Stimulated activated CD4-positive, alpha-beta T cell treated with anti-CD3 and anti-CD28 coated beads, Interleukin-1b, Interleukin-23, amount 100 ng/mL, for 24 hours (primary cell): ENCODE measurements around the gene HEMK1.
A peak's percentile ranks its signal among the peaks of the same experiment; 100 is the strongest.

Experiments
- DNase-seq, 4 experiments: peaks; one replicate each; pipeline ENCODE4 v3.0.0-alpha.2; 2020; ENCODE audit warnings: low read depth in 4 of 4, low spot score in 1 of 4

HEMK1 gene

DNA sequence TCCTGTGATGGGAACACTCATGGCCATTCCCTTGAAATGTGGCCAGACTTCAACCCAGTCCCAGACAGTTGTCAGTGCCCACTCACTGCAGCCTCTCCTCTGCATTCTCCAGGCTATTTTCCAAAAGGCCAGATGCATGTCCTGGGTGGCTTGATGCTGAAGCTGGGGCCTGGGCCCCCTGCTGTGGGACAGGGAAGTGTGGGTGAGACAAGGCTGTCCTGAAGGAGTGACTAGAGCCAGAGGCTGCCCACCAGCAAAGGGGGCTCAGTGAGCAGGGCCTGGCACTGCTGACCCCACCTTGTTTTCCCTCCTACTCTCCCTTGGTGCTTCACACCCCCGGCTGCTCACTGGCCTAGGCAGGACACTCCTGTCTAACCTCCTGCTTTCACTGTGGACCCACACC, 30.4 kb downstream of the HEMK1 start:
- DNase-seq, result no peak

DNA sequence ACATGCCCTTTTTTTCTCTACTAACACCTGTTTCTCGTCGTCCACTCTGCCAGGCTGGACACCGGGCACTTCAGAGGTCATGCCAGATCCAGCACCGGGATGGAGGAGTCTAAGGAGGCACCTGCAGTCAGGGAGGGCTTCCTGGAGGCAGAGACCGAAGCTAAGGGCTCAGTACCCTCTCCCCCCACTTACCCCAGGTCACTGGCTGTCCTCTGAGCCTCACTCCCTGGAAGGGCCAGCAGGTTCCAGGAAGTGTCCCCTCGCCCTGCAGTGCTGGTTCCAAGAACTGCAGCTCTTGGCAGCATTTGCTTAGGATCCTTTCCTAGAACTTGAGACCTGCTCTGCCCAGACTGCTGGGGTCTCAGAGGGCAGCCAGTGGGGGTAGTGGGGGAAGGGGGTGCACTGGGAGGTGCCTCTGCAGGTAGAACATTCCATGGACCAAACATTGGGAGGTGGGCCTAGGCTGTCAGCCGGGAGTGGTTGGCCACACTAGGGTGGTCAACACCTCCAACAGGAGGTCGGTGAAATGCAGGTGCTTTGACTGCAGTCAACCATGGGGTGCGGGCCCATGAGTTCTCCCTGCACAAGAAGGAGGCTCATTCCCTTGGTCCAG, 30.9 kb downstream of the HEMK1 start:
- no peak for DNase-seq

DNA sequence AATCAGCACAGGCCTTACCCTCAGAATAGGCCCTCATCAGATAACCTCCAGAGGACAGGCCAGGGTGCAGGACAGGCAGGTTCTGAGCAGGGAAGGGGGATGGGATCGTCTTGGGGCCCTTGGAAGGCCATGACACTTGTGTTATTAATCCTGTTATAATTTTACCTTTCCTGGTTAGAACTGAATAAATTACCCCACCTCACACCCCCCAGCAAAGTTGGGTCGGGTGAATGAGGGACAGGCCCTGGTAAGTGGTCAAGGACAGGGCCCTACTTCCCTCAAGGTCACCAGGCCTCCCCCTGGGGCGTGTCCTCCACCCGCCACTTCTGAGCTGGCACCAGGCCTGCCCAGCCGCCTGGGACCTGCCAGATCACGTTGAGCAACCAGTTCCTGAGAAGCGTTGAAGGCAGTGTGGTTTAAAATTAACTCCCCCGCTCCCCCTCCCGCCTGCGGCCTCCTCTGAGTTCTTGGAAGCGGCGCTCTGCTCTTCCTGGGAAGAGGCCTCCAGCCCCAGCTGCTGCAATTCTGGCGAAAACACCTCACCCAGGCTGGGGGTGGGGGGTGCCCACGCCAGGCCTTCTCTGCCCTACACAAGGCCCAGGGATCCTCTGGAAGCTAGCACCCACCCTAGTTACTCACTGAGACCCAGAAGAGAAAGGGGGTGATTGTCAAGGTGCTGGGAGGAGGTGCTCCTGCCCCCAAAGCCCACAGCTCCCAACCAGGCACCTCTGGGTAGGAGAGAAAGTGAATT, 31.7 kb downstream of the HEMK1 start:
- DNase-seq, result peak in 3 of 4 experiments; percentile 69 to 95 (median 80)

DNA sequence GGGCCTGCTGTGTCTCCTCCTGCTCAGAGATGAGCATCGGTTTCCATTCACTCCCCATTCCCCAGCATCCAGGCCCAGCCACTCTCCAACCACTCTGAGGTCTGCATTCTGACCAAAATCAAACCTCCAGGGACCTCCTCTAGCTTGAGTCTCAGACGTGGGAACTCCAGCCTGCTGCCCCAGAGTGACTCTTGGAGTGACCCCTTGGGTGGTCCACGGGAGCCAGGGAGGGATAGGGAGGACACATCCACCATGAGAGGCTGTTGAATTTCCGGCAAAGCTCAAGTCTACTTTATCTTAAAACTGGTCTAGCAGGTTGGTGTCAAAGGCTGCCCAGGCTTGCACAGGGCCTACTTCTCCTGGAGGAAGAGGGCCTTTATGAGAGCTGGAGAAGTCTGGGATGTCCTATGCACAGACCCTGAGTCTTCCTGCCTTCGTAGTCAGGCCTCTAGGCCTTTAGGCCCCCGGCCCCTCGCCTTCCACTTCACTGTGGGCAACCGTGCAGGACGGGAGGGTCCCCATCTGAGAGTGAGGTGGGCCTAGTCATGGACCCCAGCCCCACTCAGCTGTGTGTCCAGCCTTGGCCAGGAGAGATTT, 33.4 kb downstream of the HEMK1 start:
- no peak for DNase-seq

DNA sequence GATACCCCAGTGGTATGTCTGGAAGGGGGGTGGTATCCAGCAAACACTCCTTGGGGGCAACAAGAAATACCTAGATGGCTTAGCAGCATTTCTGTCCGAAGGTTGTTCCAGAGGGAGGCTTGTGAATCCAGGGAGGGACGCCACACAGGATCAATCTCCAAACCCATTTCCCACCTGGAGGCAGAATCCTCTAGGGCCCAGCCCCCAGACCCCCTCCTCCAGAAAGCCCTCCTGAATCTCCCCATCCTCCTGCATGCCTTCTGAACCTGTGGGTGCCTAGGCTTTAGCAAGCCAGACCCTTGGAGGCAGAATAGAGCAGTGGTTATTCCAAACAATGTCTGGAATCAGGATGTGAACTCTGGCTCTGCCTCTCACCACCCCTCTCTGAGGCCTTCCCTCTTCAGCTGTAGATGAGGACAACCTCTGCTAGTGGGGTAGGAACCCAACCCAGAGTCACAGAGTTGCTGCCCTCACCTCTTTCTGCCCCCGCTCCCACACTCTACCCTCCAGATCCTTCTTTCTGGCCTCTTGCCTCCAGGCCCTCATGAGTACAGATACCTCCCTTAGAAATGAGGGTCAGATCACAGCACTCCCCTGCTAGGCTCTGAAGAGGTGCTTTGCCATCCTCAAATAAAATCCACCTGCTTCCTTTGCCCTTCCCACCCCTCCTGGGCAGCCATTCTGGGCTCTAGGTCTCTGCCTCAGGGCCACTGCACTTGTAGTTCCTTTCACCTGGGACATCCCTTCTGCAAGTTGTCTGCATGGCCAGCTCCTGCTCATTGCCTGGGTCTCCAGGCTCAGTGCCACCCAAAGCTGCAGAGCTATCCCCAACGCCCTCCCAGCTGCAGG, 34.2 kb downstream of the HEMK1 start:
- DNase-seq, result no peak

DNA sequence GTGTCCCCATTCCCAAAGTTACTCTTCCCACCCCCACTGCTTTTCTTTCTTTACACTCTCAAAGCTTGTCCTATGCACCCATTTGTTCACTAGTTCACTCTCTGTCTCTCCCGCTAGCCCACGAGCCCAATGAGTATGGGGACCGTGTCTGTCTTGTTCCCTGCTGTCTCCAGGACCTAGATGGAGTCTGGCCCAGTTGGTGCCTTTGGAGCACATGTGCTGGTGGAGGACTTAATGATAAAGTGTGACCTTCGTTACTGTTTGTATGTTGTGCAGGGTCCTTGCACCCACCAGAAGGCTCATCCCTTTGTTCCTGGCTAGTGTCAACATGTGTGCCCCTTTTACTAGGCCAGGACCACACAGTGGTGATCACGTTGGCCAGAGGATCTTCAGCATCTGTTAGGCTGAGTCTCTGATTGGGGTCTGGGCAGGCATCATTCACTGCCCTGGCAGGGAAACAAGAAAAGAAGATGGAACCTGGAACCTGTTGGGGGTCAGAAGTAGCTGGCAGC, 34.8 kb downstream of the HEMK1 start:
- DNase-seq, result no peak

DNA sequence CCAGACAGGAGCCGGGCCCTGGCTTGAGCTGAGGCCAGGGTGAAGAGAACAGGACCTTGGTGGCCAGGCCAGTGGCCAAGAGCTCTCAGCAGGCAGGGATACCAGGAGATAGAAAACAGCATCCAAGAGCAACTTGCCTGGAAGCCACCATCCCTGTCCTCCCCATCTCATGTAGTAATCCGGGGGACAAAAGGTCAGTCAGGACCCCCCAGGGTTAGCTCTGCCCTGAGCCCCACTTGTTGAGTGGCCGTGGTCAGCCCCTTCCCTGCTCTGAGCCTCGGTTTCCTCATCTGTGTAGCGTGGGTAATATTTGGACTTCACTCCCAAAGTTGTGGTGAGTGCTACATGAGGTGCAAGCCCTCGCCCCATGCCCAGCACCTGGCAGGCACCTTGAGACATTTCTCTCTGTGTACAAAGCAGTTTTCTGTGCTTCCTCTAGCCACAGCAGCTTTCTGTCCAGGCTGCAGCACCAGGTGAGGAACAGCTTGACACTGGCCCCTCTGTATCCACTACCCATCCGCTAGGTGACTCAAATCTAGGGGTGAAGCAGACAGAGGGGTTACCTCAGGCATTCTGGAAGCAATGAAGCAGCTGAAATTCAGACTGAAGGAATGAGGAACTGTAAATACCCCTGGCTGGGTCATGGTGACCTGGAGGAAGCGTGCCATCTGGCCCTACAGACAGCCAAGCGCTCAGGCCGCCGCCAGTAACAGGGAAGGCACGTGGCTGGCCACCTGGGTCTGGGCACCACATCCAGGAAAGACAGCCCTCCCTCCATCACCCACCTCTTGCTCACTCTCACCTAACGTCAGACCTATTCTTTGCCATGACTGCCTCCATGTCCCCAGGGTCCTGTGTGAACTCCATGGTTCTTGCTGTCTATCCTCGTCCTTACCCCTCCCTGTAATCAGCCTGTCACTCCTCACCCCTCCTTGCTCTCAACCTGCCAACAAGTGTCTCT, 35.6 kb downstream of the HEMK1 start:
- no peak for DNase-seq

DNA sequence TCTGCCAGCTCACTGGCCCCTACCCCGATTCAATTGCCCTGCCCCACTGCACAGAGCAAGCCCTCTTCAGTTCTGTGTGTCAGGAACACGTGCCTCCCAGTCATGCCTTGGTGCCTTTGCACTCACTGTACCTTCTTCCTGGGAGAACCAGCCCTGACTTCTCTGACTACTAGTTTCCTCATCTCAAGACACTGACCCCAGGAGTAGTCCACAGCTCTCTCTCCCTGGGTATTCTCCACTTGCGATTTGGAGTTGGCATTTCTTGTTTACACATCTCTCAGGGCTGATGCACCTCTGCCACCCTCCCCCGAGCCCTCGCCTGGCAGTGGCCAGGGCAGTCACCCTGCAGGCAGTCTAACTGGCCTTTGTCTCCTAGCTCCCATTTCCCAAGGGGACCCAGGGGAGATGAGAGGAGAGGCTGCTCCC, 36.6 kb downstream of the HEMK1 start:
- no peak for DNase-seq

DNA sequence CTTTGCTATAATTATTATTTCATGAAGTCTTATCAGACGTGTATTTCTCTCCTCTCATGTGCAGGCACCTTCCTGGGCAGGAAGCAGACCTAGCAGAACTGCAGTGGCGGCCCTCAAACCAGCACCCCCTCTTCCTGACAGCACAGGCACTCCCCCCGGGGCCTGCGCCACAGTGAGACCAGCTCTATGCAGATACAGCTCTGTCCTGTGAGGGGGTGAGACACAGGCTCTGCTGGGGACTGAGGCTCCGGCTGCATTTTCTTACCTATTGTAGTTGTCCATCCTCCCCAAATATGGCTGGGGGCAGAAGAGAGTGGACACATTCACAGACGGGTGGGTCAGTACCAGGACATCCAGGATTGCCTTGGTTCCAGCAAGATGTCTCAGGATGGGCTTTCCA, 37.3 kb downstream of the HEMK1 start:
- no peak for DNase-seq

DNA sequence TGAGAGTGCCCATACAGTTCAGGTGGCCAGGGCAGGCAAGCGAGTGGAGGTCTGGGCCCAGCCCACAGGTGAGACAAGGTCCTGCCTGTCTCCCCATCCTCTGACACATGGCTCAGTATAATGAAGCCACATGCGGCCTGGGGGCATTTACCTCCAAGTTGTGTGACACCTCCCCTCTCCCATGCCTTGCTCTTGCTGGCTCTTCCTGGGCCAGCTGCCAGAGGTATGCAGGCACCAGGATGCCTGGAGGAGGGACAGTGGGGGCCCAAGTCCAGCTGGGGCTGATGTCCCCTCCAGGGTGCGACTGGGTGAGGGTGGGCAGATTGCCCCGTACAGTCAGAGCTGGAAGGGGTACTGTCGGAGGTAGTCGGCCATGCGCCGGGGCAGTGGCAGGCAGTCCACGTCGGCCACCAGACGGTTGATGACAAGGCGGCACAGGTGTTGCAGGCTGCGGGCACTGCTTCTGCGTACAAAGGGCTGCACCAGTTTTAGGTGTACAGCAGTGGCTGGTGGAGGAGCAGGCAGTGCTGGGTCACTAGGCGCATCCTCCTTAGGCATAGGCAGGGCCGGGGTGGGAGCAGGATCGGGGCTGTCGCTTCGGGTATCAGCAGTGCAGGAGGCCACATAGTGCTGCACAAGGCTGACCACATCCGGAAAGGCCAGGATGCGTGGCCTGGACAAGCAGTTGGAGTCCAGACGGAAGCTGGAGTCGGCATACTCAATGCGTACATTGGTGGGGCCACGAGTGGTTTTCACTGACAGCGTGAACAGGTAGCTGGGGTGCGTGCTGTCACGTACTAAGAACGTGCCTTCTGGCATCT, 38.2 kb downstream of the HEMK1 start:
- no peak for DNase-seq

DNA sequence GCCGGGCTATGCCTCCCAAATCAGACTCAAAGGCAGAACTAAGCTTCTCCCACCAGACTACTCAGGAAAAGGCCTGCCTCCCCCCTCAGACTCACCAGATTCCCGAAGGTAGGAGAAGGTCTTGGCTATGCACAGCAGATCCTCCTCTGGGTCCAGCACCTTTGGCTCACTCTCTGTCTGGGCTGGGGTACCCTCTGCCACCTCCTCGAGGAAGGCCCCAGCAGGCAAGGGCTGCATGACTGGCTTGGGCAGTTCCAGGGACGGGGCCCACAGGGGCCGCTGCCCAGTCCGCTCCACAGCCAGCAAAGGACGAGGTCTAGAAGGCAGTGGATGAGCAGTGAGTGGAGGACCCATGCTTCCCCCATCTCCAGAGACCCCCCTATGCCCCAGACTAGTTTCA, 39.0 kb downstream of the HEMK1 start:
- no peak for DNase-seq

DNA sequence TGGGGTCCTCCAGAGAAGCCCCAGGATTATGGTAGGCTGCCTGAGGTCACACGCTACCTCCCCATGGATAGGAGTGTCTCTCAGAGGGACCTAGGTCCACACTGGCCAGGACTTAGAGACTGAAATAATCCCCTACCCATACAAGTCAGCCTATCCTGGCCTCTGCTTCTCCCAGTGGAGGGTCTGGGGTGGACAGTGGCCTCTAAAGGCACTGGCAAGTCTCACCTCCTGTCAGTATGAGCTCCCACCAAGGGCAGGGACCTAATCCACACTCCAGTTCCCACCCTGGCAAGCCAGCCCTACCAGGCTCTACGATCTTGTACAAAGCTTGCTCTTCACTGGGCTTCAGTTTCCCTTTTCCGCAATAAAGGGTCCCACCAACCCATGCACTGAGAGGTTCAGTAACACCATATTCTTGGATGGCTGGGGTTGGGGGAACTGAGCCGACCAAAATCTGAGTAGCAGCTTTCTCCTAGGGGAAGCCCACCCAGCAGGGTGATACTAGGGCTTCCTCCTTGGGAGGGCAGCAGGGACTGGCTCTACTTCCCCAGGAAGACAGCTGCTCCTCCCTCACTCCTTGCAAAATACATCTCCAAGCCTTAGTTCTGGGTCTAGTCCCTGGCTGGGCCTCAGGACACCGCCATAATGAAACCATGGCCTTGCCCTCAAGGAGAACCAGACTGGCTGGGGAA, 39.9 kb downstream of the HEMK1 start:
- DNase-seq, result no peak

DNA sequence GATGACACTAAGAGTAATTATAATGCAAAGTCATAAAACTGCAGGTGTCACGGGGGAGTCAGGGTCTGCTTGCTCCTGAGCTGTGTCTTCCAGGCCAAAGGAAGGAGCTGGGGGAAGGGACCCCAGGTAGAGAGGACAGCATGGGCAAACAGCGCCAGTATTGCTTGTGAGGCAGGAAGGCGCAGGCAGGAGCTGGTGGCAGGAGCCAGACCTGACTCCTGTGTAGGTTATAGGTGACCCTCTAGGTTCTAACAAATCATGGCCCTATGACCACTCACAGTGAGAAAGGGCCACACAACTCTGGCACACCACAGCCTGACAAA, 40.4 kb downstream of the HEMK1 start:
- DNase-seq, result no peak

DNA sequence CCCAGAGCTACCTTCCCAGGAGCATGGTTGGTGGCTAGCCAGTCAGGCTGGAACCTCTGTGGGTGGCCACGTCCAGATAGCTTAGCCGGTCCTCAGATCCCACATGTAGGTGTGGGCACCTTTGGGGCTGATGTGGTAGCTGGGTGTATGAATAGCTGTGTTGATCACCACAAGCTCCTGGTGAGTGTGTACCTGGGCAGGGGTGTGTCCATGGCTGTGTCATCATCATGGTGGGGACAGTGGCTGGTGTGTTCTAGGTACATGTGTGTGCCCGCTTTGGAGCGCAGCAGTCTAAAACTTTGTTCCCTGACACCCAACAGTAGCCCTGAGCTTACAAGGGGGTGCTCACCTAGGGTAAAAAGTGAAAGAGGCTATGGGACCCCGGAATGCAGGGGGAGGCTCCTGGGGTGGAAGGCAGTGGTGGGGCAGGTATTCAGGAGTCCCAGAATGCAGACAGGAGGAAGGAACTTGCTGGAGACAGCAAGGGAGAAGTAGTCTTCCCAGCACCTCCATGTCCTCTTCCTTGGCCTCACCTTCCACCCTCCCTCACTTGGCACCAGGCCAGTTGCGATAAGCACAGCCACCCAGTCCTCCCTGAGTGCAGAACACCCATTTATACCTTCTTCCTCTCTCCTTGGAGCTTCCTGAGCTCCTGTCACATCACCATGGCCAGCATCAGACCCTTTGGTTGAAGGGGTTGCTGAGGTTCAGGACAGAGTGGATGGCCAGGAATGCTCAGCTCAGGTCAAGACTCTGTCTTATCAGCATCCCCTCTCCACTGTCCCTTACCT, 41.1 kb downstream of the HEMK1 start:
- DNase-seq, result no peak

DNA sequence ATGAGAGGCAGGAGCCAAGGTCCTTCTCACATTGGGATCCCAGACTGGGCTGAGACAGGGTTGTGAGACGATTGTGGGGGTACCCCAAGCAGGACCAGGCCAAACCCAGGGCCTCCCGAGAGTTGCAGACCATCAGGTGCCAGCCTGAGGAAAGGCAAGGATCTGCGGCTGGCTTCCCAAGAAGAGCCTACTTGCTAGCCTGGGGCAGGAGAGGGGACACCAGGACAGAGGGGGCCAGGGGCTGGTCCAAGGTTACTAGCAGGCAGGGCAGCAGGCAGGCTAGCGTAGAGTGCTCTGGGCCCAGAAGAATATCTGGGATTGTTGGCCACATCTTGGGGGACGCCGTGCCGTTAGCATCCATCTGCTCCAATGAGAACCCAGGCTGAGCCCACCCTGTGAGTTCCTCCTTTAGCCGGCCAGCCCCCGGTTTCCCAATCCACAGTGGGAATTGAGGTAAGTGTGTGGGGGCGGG, 41.7 kb downstream of the HEMK1 start:
- DNase-seq, result no peak

DNA sequence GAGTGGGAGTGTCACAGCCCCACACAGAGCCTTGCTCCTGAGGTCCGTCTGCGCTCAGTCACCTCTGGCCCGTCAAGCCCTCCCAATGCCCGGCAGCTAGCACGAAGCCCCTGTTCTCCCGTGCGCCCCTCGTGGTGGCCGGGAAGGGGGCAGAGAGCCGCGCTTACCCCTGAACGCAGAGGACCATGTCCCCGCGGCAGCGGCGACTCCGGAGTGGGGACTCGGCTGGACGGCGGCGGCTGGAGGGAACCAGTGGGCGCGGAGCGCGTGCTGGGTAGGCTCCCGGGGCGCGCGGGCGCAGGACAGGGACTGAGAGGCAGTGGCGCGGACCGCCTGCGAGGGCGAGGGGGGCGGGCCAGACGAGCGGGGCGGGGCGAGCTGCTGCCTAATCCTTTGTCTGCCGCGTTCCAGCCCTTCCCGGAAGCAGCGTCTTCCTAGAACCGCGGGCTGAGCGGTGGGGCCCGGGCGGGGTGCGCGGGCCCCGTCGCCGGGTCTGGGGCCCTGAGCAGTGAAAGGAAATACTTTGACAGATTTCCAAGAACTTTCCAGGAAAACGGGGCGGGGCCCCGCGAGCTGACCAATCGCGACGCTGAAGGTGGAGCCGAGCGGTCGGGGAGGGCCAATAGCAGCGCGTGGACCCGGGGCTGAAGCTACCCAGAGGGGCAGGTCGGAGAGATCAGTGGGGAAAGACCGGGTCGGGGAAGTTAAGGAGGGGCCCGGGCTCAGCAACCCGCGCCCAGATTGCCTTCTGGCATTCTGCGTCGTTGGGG, 42.3 kb downstream of the HEMK1 start, which contains the start of gene CISH:
Gene CISH, minus strand, starts transcription at position 311 of the 770 bp plus-strand sequence. Its CDS starts 124 bp downstream, at position 187.
- DNase-seq, result peak; percentile 87 to 99 (median 96)

DNA sequence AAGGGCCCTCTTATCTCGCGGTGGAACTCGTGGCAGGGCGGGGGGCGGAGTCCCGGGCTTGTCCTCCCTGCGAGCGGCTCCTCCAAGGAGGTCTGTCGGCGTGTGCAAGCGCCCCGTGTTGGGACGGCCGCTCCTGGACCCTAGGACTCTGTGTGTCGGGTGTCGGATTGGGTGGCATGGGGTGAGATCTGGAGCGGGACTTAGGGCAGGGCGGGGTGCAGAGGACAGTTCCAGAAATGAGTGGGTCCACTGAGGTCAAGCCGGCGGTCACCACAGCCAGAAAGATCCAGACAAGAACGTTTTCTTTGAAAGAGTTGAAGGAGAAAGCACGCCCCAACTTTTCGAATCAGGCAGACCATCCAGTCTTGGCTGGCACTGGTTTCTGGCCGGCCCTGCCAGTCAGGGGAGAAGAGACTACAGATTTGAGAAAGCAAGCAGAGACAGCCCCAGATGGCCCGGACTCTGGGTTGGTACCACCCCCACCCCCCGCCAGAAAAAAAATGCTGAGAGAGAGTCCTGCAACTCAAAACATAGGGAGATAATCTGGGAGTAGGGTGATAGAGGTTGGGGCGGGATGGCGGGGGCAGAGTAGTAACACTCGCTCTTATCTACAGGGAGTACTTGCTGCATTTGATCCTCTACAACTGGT, 43.0 kb downstream of the HEMK1 start:
- no peak for DNase-seq
